ENCODE results near the gene KRTAP10-12.

KRTAP10-12 gene

DNA sequence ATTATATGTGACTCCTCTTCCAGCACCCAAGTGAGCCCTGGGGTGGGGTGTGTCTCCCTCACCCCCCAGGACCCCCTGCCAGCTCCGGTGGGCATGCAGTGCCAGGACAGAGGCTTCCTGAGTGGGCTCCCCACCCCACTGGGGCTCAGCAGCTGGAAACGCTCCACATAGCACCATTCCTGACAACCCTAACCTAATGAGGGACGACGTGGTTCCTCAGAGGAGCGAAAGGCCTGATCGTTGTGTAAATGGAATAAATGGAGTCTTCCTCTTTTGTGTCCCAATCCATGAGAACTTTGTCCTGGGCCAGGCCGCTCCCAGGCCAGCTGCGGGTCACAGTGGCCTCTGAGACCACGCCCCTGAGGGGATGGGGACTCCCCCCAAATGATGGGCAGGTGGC is 16.2 kb downstream of the KRTAP10-12 start:
- DNase-seq (ENCODE audit: low read depth) = no peak
- no peak overlapping the region for H3K4me3 ChIP-seq (ENCODE audit: low read depth, low read length)
- TF ChIP-seq POLR2A (IDR thresholded peaks at IDR 0.05; ENCODE audit: extremely low read depth, insufficient read length) (no peak), MYC (IDR thresholded peaks at IDR 0.05; ENCODE audit: low read depth, low read length) (no peak)
- TF ChIP-seq, protein P1, sequence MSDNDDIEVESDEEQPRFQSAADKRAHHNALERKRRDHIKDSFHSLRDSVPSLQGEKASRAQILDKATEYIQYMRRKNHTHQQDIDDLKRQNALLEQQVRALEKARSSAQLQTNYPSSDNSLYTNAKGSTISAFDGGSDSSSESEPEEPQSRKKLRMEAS (IDR thresholded peaks at IDR 0.05; ENCODE audit: low read depth, low read length) = no peak
- TF ChIP-seq, protein P2, sequence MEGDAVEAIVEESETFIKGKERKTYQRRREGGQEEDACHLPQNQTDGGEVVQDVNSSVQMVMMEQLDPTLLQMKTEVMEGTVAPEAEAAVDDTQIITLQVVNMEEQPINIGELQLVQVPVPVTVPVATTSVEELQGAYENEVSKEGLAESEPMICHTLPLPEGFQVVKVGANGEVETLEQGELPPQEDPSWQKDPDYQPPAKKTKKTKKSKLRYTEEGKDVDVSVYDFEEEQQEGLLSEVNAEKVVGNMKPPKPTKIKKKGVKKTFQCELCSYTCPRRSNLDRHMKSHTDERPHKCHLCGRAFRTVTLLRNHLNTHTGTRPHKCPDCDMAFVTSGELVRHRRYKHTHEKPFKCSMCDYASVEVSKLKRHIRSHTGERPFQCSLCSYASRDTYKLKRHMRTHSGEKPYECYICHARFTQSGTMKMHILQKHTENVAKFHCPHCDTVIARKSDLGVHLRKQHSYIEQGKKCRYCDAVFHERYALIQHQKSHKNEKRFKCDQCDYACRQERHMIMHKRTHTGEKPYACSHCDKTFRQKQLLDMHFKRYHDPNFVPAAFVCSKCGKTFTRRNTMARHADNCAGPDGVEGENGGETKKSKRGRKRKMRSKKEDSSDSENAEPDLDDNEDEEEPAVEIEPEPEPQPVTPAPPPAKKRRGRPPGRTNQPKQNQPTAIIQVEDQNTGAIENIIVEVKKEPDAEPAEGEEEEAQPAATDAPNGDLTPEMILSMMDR (IDR thresholded peaks at IDR 0.05; ENCODE audit: low read depth, low read length) = no peak

DNA sequence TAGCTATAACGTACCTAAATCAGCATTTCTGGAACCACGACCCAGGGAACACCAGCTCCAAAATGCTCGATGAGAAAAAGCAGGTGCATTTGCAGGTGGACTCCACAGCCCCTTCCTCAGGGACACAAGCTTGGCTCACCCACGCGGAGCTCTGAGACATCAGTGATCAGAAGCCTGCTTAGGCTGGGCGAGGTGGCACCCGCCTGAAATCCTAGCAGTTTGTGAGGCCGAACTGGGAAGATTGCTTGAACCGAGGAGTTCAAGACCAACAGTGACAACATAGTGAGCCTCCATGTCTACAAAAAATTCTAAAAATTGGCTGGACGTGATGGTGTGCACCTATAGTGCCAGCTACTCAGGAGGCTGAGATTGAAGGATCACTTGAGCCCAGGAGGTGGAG is 16.9 kb downstream of the KRTAP10-12 start:
- no peak for TF ChIP-seq MYC (IDR thresholded peaks at IDR 0.05; ENCODE audit: low read depth, low read length)
- TF ChIP-seq POLR2A (IDR thresholded peaks at IDR 0.05; ENCODE audit: extremely low read depth, insufficient read length) = no peak
- TF ChIP-seq, protein P1 (IDR thresholded peaks at IDR 0.05; ENCODE audit: low read depth, low read length) = no peak
- TF ChIP-seq, protein P2 (IDR thresholded peaks at IDR 0.05; ENCODE audit: low read depth, low read length) = no peak
- no peak overlapping the region for H3K4me3 ChIP-seq (ENCODE audit: low read depth, low read length)

DNA sequence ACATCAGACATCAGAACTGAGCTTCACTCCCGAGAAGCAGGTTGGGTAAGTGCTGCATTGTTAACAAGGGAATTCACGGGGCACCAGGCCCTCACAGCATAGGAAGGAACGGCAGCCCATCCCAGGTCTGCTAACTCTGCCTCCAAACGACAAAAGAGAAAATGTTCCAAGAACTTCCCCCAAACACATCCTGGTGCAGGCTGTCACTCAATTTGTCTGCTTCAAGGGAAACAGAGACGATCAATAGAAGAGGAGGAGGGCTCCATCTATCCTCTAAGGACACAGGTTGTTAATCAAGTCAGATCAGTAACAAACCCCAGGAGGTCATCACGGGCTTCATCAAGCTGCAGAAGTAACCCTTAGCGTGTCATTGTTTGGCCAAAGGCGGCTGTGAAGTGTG is 17.9 kb downstream of the KRTAP10-12 start:
- no peak for DNase-seq (ENCODE audit: low read depth)
- no peak overlapping the region for H3K4me3 ChIP-seq (ENCODE audit: low read depth, low read length)
- TF ChIP-seq MYC (IDR thresholded peaks at IDR 0.05; ENCODE audit: low read depth, low read length) = no peak
- TF ChIP-seq, protein P2 (IDR thresholded peaks at IDR 0.05; ENCODE audit: low read depth, low read length) = no peak
- TF ChIP-seq POLR2A (IDR thresholded peaks at IDR 0.05; ENCODE audit: extremely low read depth, insufficient read length) = no peak
- TF ChIP-seq, protein P1 (IDR thresholded peaks at IDR 0.05; ENCODE audit: low read depth, low read length) = no peak

More for the DNA sequence above, 16.9 kb downstream of the KRTAP10-12 start:
- DNase-seq (ENCODE audit: low read depth) = no peak

DNA sequence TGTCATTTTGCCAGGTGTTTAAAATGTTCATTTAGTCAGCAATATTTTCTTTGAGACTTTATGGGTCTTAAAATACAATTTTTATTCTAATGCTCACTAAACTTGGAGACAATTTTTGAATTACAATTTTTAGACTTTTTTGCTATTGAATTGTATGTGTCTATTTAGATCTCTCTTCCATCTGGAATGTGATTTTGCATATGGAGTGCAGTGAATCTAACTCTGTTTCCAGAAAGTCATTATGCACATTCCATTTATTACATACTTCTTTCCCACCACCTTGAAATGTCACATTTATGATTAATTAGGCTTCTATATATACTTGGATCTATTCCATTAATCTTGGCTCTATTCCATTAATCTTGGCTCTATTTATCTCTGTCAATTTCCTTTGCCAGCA is 20.0 kb downstream of the KRTAP10-12 start:
- H3K4me3 ChIP-seq (ENCODE audit: low read depth, low read length) = no peak overlapping the region
- TF ChIP-seq POLR2A (IDR thresholded peaks at IDR 0.05; ENCODE audit: extremely low read depth, insufficient read length) (no peak), MYC (IDR thresholded peaks at IDR 0.05; ENCODE audit: low read depth, low read length) (no peak)
- TF ChIP-seq, protein P2 (IDR thresholded peaks at IDR 0.05; ENCODE audit: low read depth, low read length) = no peak
- TF ChIP-seq, protein P1 (IDR thresholded peaks at IDR 0.05; ENCODE audit: low read depth, low read length) = no peak
- DNase-seq (ENCODE audit: low read depth) = no peak

DNA sequence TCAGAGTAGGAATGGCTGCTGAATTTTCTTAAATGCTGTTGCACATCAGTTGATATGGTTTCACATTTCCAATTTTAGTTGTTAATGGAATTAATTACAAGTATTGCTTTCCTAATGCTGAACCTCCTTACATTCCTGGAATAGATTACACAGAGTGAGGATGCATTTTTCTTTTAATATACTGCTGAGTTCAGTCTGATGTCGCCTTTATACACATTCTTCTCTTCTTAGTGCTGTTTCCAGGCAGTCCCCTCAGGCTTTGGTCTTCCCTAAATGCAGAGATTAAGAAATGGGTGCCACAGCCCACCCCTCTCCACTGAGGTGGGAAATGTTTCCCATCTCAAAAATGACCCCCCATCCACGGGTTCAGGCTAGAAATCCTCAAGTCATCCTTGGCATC is 21.1 kb downstream of the KRTAP10-12 start:
- TF ChIP-seq, protein P1 (IDR thresholded peaks at IDR 0.05; ENCODE audit: low read depth, low read length) = no peak
- no peak for TF ChIP-seq MYC (IDR thresholded peaks at IDR 0.05; ENCODE audit: low read depth, low read length)
- TF ChIP-seq, protein P2 (IDR thresholded peaks at IDR 0.05; ENCODE audit: low read depth, low read length) = no peak
- TF ChIP-seq POLR2A (IDR thresholded peaks at IDR 0.05; ENCODE audit: extremely low read depth, insufficient read length) = no peak
- no peak overlapping the region for H3K4me3 ChIP-seq (ENCODE audit: low read depth, low read length)
- DNase-seq (ENCODE audit: low read depth) = no peak

Measured in NB4 (cell line).